H9 (cell line): ENCODE measurements around the gene AGTPBP1. TPM values are rescaled to one million over a fixed set of nuclear protein-coding genes. Genes with fewer than 3 reads are reported as not detected.

ENCODE experiments used
- DNase-seq: peaks from one replicate; pipeline ENCODE4 v3.0.0-alpha.2; 2017
- H2AFZ ChIP-seq: one replicate; pipeline ENCODE4 v1.6.1; 2013; ENCODE audit warnings: mild to moderate bottlenecking, low read length, control low read depth, moderate library complexity
- H2AK5ac ChIP-seq: 2 replicates; pipeline ENCODE4 v1.6.1; 2013; ENCODE audit warnings: low read length, control low read depth, mixed read lengths; ENCODE audit not compliant: insufficient read length
- H2BK120ac ChIP-seq: one replicate; pipeline ENCODE4 v1.6.1; 2013; ENCODE audit warnings: low read depth, mild to moderate bottlenecking, low read length, control low read depth, inconsistent platforms; ENCODE audit not compliant: poor library complexity, severe bottlenecking
- H2BK12ac ChIP-seq: 2 replicates; pipeline ENCODE4 v1.6.1; 2013; ENCODE audit warnings: low read length, control low read depth, mixed read lengths, low read depth; ENCODE audit not compliant: insufficient read length
- H2BK15ac ChIP-seq: 2 replicates; pipeline ENCODE4 v1.6.1; 2013; ENCODE audit warnings: low read depth, low read length, control low read depth
- H2BK20ac ChIP-seq: one replicate; pipeline ENCODE4 v1.6.1; 2013; ENCODE audit warnings: low read depth, mild to moderate bottlenecking, low read length, control low read depth, inconsistent platforms; ENCODE audit not compliant: poor library complexity, severe bottlenecking
- H2BK5ac ChIP-seq: 2 replicates; pipeline ENCODE4 v1.6.1; 2013; ENCODE audit warnings: low read length, control low read depth, mixed read lengths; ENCODE audit not compliant: insufficient read length
- H3K14ac ChIP-seq: 2 replicates; pipeline ENCODE4 v1.6.1; 2013; ENCODE audit warnings: low read length, control low read depth; ENCODE audit not compliant: insufficient read depth
- H3K18ac ChIP-seq: 2 replicates; pipeline ENCODE4 v1.6.1; 2013; ENCODE audit warnings: low read depth, mild to moderate bottlenecking, mixed read lengths, low read length, control low read depth; ENCODE audit not compliant: insufficient read length
- H3K23ac ChIP-seq: 2 replicates; pipeline ENCODE4 v1.6.1; 2013; ENCODE audit warnings: low read length, control low read depth, mixed read lengths, low read depth; ENCODE audit not compliant: insufficient read length
- H3K23me2 ChIP-seq: 2 replicates; pipeline ENCODE4 v1.6.1; 2013; ENCODE audit warnings: low read depth, mild to moderate bottlenecking, mixed read lengths, low read length, control low read depth; ENCODE audit not compliant: insufficient read length, poor library complexity, severe bottlenecking
- H3K27ac ChIP-seq: 2 replicates; pipeline ENCODE4 v1.5.1; 2013; ENCODE audit warnings: low read length, control low read depth, mixed read lengths, low read depth; ENCODE audit not compliant: insufficient read length
- H3K27me3 ChIP-seq: 2 replicates; pipeline ENCODE4 v1.6.1; 2013; ENCODE audit warnings: low read length, control low read depth, inconsistent platforms; ENCODE audit not compliant: insufficient read depth
- H3K4ac ChIP-seq: 2 replicates; pipeline ENCODE4 v1.6.1; 2013; ENCODE audit warnings: low read depth, mild to moderate bottlenecking, control low read depth, inconsistent platforms, low read length, moderate library complexity
- H3K4me1 ChIP-seq: 2 replicates; pipeline ENCODE4 v1.6.1; 2013; ENCODE audit warnings: low read length, control low read depth, inconsistent platforms; ENCODE audit not compliant: insufficient read depth
- H3K4me2 ChIP-seq: 2 replicates; pipeline ENCODE4 v1.6.1; 2013; ENCODE audit warnings: low read length, control low read depth, mixed read lengths; ENCODE audit not compliant: insufficient read length, insufficient read depth
- H3K56ac ChIP-seq: 2 replicates; pipeline ENCODE4 v1.6.1; 2013; ENCODE audit warnings: low read depth, mild to moderate bottlenecking, mixed read lengths, low read length, control low read depth; ENCODE audit not compliant: insufficient read length
- H3K79me1 ChIP-seq: 2 replicates; pipeline ENCODE4 v1.6.1; 2013; ENCODE audit warnings: low read depth, mild to moderate bottlenecking, moderate library complexity, low read length, control low read depth, inconsistent platforms; ENCODE audit not compliant: insufficient read depth, poor library complexity, severe bottlenecking
- H3K79me2 ChIP-seq: 2 replicates; pipeline ENCODE4 v1.6.1; 2013; ENCODE audit warnings: low read length, control low read depth, inconsistent platforms; ENCODE audit not compliant: insufficient read depth
- H3K9ac ChIP-seq: 2 replicates; pipeline ENCODE4 v1.6.1; 2013; ENCODE audit warnings: low read length, control low read depth, mixed read lengths; ENCODE audit not compliant: insufficient read length; ENCODE audit errors: extremely low read depth
- H3K9me3 ChIP-seq: one replicate; pipeline ENCODE4 v1.6.1; 2013; ENCODE audit warnings: low read depth, low read length, inconsistent platforms; ENCODE audit not compliant: control insufficient read depth
- H3T11ph ChIP-seq: one replicate; pipeline ENCODE4 v1.6.1; 2013; ENCODE audit warnings: mild to moderate bottlenecking, low read length, control low read depth, inconsistent platforms
- H4K20me1 ChIP-seq: one replicate; pipeline ENCODE4 v1.6.1; 2013; ENCODE audit not compliant: control insufficient read depth, insufficient read length, insufficient read depth
- H4K5ac ChIP-seq: 2 replicates; pipeline ENCODE4 v1.6.1; 2013; ENCODE audit warnings: low read depth, mild to moderate bottlenecking, mixed read lengths, low read length, control low read depth; ENCODE audit not compliant: insufficient read length
- H4K8ac ChIP-seq: replicated peaks from 2 replicates; pipeline ENCODE4 v1.6.1; 2013; ENCODE audit warnings: low read length, control low read depth, mixed read lengths, low read depth; ENCODE audit not compliant: insufficient read length
- H4K91ac ChIP-seq: 2 replicates; pipeline ENCODE4 v1.6.1; 2013; ENCODE audit warnings: low read depth, mild to moderate bottlenecking, moderate library complexity, mixed read lengths, low read length, control low read depth; ENCODE audit not compliant: insufficient read length
- H3K27ac Mint-ChIP-seq, 3 experiments: 2 replicates in 2 of 3; 3 replicates in 1 of 3; pipeline ENCODE4 v1.8.0; 2020 to 2021; ENCODE audit warnings: mixed read lengths in 3 of 3, mild to moderate bottlenecking in 1 of 3, moderate library complexity in 1 of 3
- H3K27me3 Mint-ChIP-seq: 2 replicates; pipeline ENCODE4 v1.8.0; 2021; ENCODE audit warnings: low read depth, mild to moderate bottlenecking, moderate library complexity, mixed read lengths
- H3K36me3 Mint-ChIP-seq, 3 experiments: 2 replicates in 2 of 3; 3 replicates in 1 of 3; pipeline ENCODE4 v1.8.0; 2020 to 2021; ENCODE audit warnings: low read depth in 3 of 3, mixed read lengths in 3 of 3; ENCODE audit not compliant: insufficient read depth in 1 of 3
- H3K4me1 Mint-ChIP-seq, 2 experiments: 2 replicates each; pipeline ENCODE4 v1.8.0; 2020; ENCODE audit warnings: mixed read lengths in 2 of 2
- H3K4me3 Mint-ChIP-seq, 2 experiments: 2 replicates in 1 of 2; 3 replicates in 1 of 2; pipeline ENCODE4 v1.8.0; 2020 to 2021; ENCODE audit warnings: mild to moderate bottlenecking in 2 of 2, mixed read lengths in 2 of 2, moderate library complexity in 1 of 2
- H3K9me3 Mint-ChIP-seq, 2 experiments: 2 replicates in 1 of 2; 3 replicates in 1 of 2; pipeline ENCODE4 v1.8.0; 2020; ENCODE audit warnings: mild to moderate bottlenecking in 2 of 2, mixed read lengths in 2 of 2, moderate library complexity in 1 of 2
- WGBS: extraction: QIAGEN DNeasy Blood & Tissue Kit; methylation state at CpG from one replicate; pipeline ENCODE4 v1.1.7; 2013; ENCODE audit warnings: missing lambda C conversion rate, low lambda C conversion rate, mixed read lengths; ENCODE audit not compliant: insufficient read length; ENCODE audit errors: extremely low coverage; 5-methylcytosine and 5-hydroxymethylcytosine counted together
- total RNA-seq: library from RNA; stranded (reverse); gene quantifications from 2 replicates; pipeline ENCODE4 v1.2.1, GENCODE V29; 2021
- TF ChIP-seq, protein P1 (sequence below): fragments of 200-600 bp; sonication (generic); conservative IDR thresholded peaks from 3 replicates; pipeline ENCODE4 v1.8.0; 2021; ENCODE audit warnings: antibody characterized with exemption, mild to moderate bottlenecking

AGTPBP1 gene
- total RNA-seq, 1 experiment from 2014 or later: 53.1 TPM

DNA sequence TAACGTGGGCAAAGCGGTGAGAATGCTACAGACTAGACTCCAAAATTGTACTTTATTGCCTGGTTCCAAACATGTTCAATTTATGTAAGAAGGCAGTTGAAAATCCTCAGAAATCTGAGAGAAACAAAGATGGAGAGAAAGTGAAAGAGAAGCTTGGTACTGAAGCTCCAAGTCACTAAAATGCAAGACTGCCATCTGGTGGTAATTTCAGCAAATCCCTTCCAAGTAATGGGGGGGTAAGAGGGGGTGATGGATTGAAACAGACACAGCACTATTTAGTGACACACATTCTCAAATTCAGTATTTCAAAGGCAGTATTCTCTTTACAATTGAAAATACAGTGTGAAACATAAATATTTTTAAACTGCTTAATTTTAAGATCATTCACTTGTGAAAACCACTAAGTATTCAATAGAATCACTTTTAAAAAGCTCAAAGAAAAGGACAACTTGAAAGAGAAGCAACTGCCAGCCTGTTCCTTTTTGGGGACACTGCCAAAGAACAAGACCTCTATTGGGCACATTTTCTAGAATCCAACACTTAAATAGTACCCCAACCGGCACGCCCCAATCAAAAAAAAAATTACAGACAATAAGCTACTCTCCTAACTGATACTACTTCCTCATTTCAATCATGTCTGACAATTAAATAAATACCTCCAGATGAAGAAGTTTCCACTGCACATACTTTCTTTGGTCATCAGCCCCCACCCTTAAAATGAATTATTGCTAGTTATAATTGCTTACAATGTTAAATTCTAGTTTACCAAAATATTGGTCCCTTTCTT lies 131.5 kb downstream of the AGTPBP1 start:
- Histone ChIP-seq H3K9me3 (no peaks in the 10 kb centered on the region), H3K27me3 (no peaks in the 10 kb centered on the region), H3K4me2 (no peak overlapping the region), H4K5ac (no peak overlapping the region), H3K56ac (no peak overlapping the region), H3K14ac (no peak overlapping the region), H3K23me2 (no peaks in the 10 kb centered on the region), H2BK120ac (no peak overlapping the region), H2BK12ac (no peak overlapping the region), H2AK5ac (no peak overlapping the region), H3K4me1 (no peaks in the 10 kb centered on the region), H3K27ac (no peak overlapping the region), H2BK15ac (no peak overlapping the region), H2BK5ac (no peak overlapping the region), H4K91ac (no peak overlapping the region), H4K20me1 (no peaks in the 10 kb centered on the region), H3K18ac (no peak overlapping the region), H2BK20ac (no peak overlapping the region), H3T11ph (no peak overlapping the region), H2AFZ (no peak overlapping the region), H3K79me2 (no peaks in the 10 kb centered on the region), H3K79me1 (no peaks in the 10 kb centered on the region), H3K4ac (no peak overlapping the region), H3K9ac (no peak overlapping the region), H4K8ac (no peak overlapping the region), H3K23ac (no peak overlapping the region)
- H3K27ac Mint-ChIP-seq: peak overlapping the region in 1 of 3 experiments; percentile 60; a peak in 1 of 7 replicates
- peaks cover 3 to 4% of the 10 kb centered on the region in 2 experiments; a peak in 3 of 4 replicates for H3K4me1 Mint-ChIP-seq
- H3K27me3 Mint-ChIP-seq: no peaks in the 10 kb centered on the region
- H3K4me3 Mint-ChIP-seq: no peak overlapping the region
- no peak for DNase-seq
- TF ChIP-seq, protein P1, sequence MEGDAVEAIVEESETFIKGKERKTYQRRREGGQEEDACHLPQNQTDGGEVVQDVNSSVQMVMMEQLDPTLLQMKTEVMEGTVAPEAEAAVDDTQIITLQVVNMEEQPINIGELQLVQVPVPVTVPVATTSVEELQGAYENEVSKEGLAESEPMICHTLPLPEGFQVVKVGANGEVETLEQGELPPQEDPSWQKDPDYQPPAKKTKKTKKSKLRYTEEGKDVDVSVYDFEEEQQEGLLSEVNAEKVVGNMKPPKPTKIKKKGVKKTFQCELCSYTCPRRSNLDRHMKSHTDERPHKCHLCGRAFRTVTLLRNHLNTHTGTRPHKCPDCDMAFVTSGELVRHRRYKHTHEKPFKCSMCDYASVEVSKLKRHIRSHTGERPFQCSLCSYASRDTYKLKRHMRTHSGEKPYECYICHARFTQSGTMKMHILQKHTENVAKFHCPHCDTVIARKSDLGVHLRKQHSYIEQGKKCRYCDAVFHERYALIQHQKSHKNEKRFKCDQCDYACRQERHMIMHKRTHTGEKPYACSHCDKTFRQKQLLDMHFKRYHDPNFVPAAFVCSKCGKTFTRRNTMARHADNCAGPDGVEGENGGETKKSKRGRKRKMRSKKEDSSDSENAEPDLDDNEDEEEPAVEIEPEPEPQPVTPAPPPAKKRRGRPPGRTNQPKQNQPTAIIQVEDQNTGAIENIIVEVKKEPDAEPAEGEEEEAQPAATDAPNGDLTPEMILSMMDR: peak; percentile 79
- H3K9me3 Mint-ChIP-seq: no peaks in the 10 kb centered on the region
- no CpG with 5 or more reads among the region's 4 CpGs for WGBS
- no peaks in the 10 kb centered on the region; a peak in 1 of 7 replicates for H3K36me3 Mint-ChIP-seq
